ENCODE results near the gene MVB12B.

GRCh38 chr9:126480813-126481212, 154.2 kb downstream of the MVB12B start:
- TF ChIP-seq CTCF (IDR thresholded peaks at IDR 0.05): no peak
- no peak for TF ChIP-seq ZFX (IDR thresholded peaks at IDR 0.05; ENCODE audit: borderline replicate concordance)

All from 22Rv1 (cell line).